HepG2 (cell line): Measurements from ENCODE around the gene GSG1.

Source experiments
- CEBPZ ChIP-seq: IDR thresholded peaks from 2 replicates; pipeline ENCODE4 v1.6.1; 2012; ENCODE audit warnings: low read length, improper control_type of control experiment
- FOSL1 ChIP-seq: sonication (generic); formaldehyde crosslinking; IDR thresholded peaks from 2 replicates; pipeline ENCODE4 v1.9.0; 2021; ENCODE audit warnings: missing genetic modification reagents, borderline replicate concordance
- KDM1A ChIP-seq: IDR thresholded peaks from 2 replicates; pipeline ENCODE4 v1.6.1; 2016; ENCODE audit warnings: missing compliant biosample characterization
- KDM5A ChIP-seq: fragments of 200-600 bp; sonication (generic); IDR thresholded peaks from 2 replicates; pipeline ENCODE4 v1.7.0; 2018; ENCODE audit warnings: antibody characterized with exemption, mild to moderate bottlenecking, low read length, borderline replicate concordance
- KDM6A ChIP-seq: IDR thresholded peaks from 2 replicates; pipeline ENCODE4 v1.6.1; 2016; ENCODE audit warnings: low read depth
- MEIS2 ChIP-seq: sonication (generic); formaldehyde crosslinking; IDR thresholded peaks from 2 replicates; pipeline ENCODE4 v1.9.0; 2021; ENCODE audit warnings: mild to moderate bottlenecking, missing genetic modification reagents
- MZF1 ChIP-seq: sonication (generic); formaldehyde crosslinking; IDR thresholded peaks from 2 replicates; pipeline ENCODE4 v1.8.1; 2023; ENCODE audit warnings: mild to moderate bottlenecking, missing genetic modification reagents, borderline replicate concordance
- NCOA1 ChIP-seq: sonication (generic); formaldehyde crosslinking; IDR thresholded peaks from 2 replicates; pipeline ENCODE4 v1.9.0; 2021; ENCODE audit warnings: missing genetic modification reagents
- POLR2A ChIP-seq, 2 experiments: IDR thresholded peaks; 2 replicates each; pipeline ENCODE4 v1.6.1; 2011; ENCODE audit warnings: low read depth in 2 of 2, low read length in 2 of 2, mild to moderate bottlenecking in 1 of 2, moderate library complexity in 1 of 2; ENCODE audit not compliant: insufficient read depth in 1 of 2
- RNF2 ChIP-seq: fragments of 450-650 bp; conservative IDR thresholded peaks from 2 replicates; pipeline ENCODE4 v1.6.1; 2016; ENCODE audit warnings: low read depth
- SMC3 ChIP-seq: IDR thresholded peaks from 2 replicates; pipeline ENCODE4 v1.6.1; 2011; ENCODE audit warnings: low read length, improper control_type of control experiment
- ZNF224 ChIP-seq: sonication (generic); formaldehyde crosslinking; IDR thresholded peaks from 2 replicates; pipeline ENCODE4 v1.5.0; 2020; ENCODE audit warnings: mild to moderate bottlenecking, missing genetic modification reagents
- TF ChIP-seq, protein P1 (sequence below), 2 experiments: sonication (generic) in 1 of 2; formaldehyde crosslinking in 1 of 2; IDR thresholded peaks; 2 replicates each; pipeline versions ENCODE4 v1.5.1 to v1.6.1; 2011 to 2020; ENCODE audit warnings: borderline replicate concordance in 1 of 2, low read depth in 1 of 2, low read length in 1 of 2, mild to moderate bottlenecking in 1 of 2, missing genetic modification reagents in 1 of 2, moderate library complexity in 1 of 2

DNA sequence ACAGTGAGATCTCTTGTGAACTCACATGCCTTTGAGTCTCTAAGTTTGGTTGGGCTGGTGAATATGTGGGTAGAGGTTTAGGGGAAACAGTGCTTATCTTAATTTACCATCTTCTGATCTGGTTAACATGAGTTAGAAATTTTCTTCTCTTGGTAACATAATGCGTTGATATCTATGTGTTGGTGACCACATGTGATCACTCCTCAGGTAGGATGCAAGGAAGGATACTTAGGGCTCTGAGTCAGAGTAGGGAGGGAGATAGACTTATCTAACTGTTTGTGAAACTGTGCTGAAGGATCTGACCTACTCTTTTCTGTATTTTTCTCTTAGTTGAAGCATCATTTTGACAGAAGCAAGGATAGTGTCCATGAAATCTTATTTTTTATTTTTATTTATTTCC, 36.1 kb downstream of the GSG1 start:
- TF ChIP-seq MZF1: no peak
- TF ChIP-seq KDM5A: no peak
- no peak for TF ChIP-seq NCOA1 (CRISPR knock-in tag)
- no peak for TF ChIP-seq KDM6A
- TF ChIP-seq ZNF224 (CRISPR knock-in tag): no peak
- no peak for TF ChIP-seq SMC3
- no peak for TF ChIP-seq CEBPZ
- TF ChIP-seq FOSL1 (CRISPR knock-in tag): no peak
- no peak for TF ChIP-seq KDM1A (CRISPR knock-in tag)
- no peak for TF ChIP-seq RNF2
- TF ChIP-seq MEIS2 (CRISPR knock-in tag): no peak
- TF ChIP-seq POLR2A (IDR thresholded peaks at IDR 0.05; ENCODE audit: insufficient read depth in 1 of 2, low read depth in 2 of 2, low read length in 2 of 2): no peak
- TF ChIP-seq, protein P1, sequence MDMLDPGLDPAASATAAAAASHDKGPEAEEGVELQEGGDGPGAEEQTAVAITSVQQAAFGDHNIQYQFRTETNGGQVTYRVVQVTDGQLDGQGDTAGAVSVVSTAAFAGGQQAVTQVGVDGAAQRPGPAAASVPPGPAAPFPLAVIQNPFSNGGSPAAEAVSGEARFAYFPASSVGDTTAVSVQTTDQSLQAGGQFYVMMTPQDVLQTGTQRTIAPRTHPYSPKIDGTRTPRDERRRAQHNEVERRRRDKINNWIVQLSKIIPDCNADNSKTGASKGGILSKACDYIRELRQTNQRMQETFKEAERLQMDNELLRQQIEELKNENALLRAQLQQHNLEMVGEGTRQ (IDR thresholded peaks at IDR 0.05; ENCODE audit: low read depth, low read length): no peak
- TF ChIP-seq, protein P1 (CRISPR knock-in tag; IDR thresholded peaks at IDR 0.05; ENCODE audit: borderline replicate concordance): no peak
